GM12873 (cell line): ENCODE data around the gene DOCK10.

Experiments
- CTCF ChIP-seq: IDR thresholded peaks from 2 replicates; pipeline ENCODE4 v1.5.1; 2012; ENCODE audit warnings: low read depth, mild to moderate bottlenecking, moderate library complexity, low read length, control low read depth; ENCODE audit not compliant: insufficient read depth; ENCODE audit errors: missing control alignments

DOCK10 gene

GRCh38 chr2:224847961-224848850, 194.1 kb downstream of the DOCK10 start:
- TF ChIP-seq CTCF: no peak

GRCh38 chr2:224847381-224847780, 194.9 kb downstream of the DOCK10 start:
- TF ChIP-seq CTCF: no peak

GRCh38 chr2:224846686-224847085, 195.6 kb downstream of the DOCK10 start:
- TF ChIP-seq CTCF: no peak

- no peak for TF ChIP-seq CTCF
Observed at GRCh38 chr2:224846161-224846560, 196.1 kb downstream of the DOCK10 start.

- no peak for TF ChIP-seq CTCF
Observed at GRCh38 chr2:224843141-224843540, 199.1 kb downstream of the DOCK10 start.

GRCh38 chr2:224841910-224842309, 200.4 kb downstream of the DOCK10 start:
- no peak for TF ChIP-seq CTCF

GRCh38 chr2:224838335-224838734, 203.9 kb downstream of the DOCK10 start:
- TF ChIP-seq CTCF: no peak
